ENCODE measurements around the gene DNAJB9. TPM values are rescaled to one million over a fixed set of nuclear protein-coding genes. Genes with fewer than 3 reads are reported as not detected.

Gene DNAJB9
- total and polyA plus RNA-seq, 9 of the 15 experiments (the other 6 are each of a cell fraction or from before 2014, with no cell fraction given): 4.3 to 34.2 (median 9.6) TPM

GRCh38 chr7:108525985-108526767 lies 43.5 kb upstream of the DNAJB9 start, which contains the start of gene PNPLA8 (continued):
- TF ChIP-seq TRIM28 (IDR thresholded peaks at IDR 0.05): peak; percentile 37; the same call in 1 of the 2 replicates
- peak; percentile 98 for TF ChIP-seq LCOR (CRISPR knock-in tag; IDR thresholded peaks at IDR 0.05)
- TF ChIP-seq CREB1 (IDR thresholded peaks at IDR 0.05): peak; percentile 96
- TF ChIP-seq CREB1 (CRISPR knock-in tag; IDR thresholded peaks at IDR 0.05): peak; percentile 97
- peak; percentile 100 for TF ChIP-seq ZBTB2 (IDR thresholded peaks at IDR 0.05)
- TF ChIP-seq ETV1 (tag; conservative IDR thresholded peaks at IDR 0.05; ENCODE audit: low read depth): peak; percentile 91
- TF ChIP-seq, protein P1, sequence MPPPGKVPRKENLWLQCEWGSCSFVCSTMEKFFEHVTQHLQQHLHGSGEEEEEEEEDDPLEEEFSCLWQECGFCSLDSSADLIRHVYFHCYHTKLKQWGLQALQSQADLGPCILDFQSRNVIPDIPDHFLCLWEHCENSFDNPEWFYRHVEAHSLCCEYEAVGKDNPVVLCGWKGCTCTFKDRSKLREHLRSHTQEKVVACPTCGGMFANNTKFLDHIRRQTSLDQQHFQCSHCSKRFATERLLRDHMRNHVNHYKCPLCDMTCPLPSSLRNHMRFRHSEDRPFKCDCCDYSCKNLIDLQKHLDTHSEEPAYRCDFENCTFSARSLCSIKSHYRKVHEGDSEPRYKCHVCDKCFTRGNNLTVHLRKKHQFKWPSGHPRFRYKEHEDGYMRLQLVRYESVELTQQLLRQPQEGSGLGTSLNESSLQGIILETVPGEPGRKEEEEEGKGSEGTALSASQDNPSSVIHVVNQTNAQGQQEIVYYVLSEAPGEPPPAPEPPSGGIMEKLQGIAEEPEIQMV (tag; conservative IDR thresholded peaks at IDR 0.05; ENCODE audit: low read depth): no peak
- peak; percentile 95 for TF ChIP-seq GTF2E2 (tag; IDR thresholded peaks at IDR 0.05)
- peak; percentile 75; the same call in 1 of the 2 replicates for TF ChIP-seq TCF7 (IDR thresholded peaks at IDR 0.05; ENCODE audit: borderline replicate concordance)
- TF ChIP-seq GABPA (tag; conservative IDR thresholded peaks at IDR 0.05; ENCODE audit: low read depth): peak; percentile 96
- peak; percentile 87 for TF ChIP-seq MYC (IDR thresholded peaks at IDR 0.05; ENCODE audit: low read depth, low read length)
- TF ChIP-seq MYC (CRISPR knock-in tag; IDR thresholded peaks at IDR 0.05; ENCODE audit: borderline replicate concordance, low read depth): no peak; the same call in 1 of the 2 replicates
- TF ChIP-seq ATF1 (CRISPR knock-in tag; IDR thresholded peaks at IDR 0.05): peak; percentile 56; the same call in 1 of the 2 replicates
- TF ChIP-seq ATF1 (tag; IDR thresholded peaks at IDR 0.05): peak; percentile 99
- no peak for TF ChIP-seq ESRRB (CRISPR knock-in tag; IDR thresholded peaks at IDR 0.05; ENCODE audit: borderline replicate concordance)
- TF ChIP-seq, protein P2, sequence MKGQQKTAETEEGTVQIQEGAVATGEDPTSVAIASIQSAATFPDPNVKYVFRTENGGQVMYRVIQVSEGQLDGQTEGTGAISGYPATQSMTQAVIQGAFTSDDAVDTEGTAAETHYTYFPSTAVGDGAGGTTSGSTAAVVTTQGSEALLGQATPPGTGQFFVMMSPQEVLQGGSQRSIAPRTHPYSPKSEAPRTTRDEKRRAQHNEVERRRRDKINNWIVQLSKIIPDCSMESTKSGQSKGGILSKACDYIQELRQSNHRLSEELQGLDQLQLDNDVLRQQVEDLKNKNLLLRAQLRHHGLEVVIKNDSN (CRISPR knock-in tag; IDR thresholded peaks at IDR 0.05): peak; percentile 78
- TF ChIP-seq, protein P3, sequence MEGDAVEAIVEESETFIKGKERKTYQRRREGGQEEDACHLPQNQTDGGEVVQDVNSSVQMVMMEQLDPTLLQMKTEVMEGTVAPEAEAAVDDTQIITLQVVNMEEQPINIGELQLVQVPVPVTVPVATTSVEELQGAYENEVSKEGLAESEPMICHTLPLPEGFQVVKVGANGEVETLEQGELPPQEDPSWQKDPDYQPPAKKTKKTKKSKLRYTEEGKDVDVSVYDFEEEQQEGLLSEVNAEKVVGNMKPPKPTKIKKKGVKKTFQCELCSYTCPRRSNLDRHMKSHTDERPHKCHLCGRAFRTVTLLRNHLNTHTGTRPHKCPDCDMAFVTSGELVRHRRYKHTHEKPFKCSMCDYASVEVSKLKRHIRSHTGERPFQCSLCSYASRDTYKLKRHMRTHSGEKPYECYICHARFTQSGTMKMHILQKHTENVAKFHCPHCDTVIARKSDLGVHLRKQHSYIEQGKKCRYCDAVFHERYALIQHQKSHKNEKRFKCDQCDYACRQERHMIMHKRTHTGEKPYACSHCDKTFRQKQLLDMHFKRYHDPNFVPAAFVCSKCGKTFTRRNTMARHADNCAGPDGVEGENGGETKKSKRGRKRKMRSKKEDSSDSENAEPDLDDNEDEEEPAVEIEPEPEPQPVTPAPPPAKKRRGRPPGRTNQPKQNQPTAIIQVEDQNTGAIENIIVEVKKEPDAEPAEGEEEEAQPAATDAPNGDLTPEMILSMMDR (IDR thresholded peaks at IDR 0.05 in 2 of 3, conservative IDR thresholded peaks at IDR 0.05 in 1 of 3; ENCODE audit: insufficient read depth in 2 of 3, low read depth in 1 of 3, low read length in 3 of 3): peak in 2 of 3 experiments; percentile 10 to 20; a peak in 1 of 6 replicates
- TF ChIP-seq ZKSCAN3 (CRISPR knock-in tag; IDR thresholded peaks at IDR 0.05): no peak
- TF ChIP-seq RBM25 (IDR thresholded peaks at IDR 0.05; ENCODE audit: low read depth, low read length, severe bottlenecking): peak; percentile 37
- TF ChIP-seq PHF8 (IDR thresholded peaks at IDR 0.05; ENCODE audit: borderline replicate concordance, low read length): peak; percentile 90
- no peak for TF ChIP-seq PHF21A (IDR thresholded peaks at IDR 0.05; ENCODE audit: borderline replicate concordance, low read depth)

Measured in K562 (cell line).